GM11168 (cell line): ENCODE measurements around the gene VWA8.
"Not testable (repeated sequence)": the region's sequence is repeated elsewhere in the genome, so short reads cannot be mapped to it uniquely, and the experiment has no call there.

Experiments
- in situ Hi-C: fragments of 300-500 bp; cut with MboI; formaldehyde crosslinking; loops from one replicate; pipeline ENCODE4 v1.12.0; 2022; ENCODE audit warnings: low sequenced_read_pairs; ENCODE audit not compliant: unreplicated experiment

VWA8 gene

DNA sequence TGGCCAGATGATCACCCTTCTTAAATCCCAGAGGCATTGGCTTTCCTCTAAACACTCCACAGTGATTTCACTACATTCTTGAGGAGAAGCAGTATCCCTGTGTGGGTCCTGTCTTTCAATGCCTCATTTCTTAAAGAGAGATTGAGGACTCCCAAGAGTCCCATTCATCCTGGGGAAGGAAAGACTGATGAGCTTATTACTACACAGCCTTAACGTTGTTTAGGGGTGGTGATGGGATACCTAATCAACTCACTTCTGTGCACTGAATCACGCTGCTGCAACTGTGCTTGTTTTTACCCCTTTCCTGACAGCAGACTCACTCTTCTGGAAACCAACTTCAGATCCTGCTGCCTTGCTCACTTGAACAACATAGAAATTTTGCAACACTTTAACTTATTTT is 300.5 kb downstream of the VWA8 start:
- in situ Hi-C loops, result loop anchor here (10.0 kb wide), 1 partner anchor 574 kb away; no protein-coding TSS in a partner anchor

DNA sequence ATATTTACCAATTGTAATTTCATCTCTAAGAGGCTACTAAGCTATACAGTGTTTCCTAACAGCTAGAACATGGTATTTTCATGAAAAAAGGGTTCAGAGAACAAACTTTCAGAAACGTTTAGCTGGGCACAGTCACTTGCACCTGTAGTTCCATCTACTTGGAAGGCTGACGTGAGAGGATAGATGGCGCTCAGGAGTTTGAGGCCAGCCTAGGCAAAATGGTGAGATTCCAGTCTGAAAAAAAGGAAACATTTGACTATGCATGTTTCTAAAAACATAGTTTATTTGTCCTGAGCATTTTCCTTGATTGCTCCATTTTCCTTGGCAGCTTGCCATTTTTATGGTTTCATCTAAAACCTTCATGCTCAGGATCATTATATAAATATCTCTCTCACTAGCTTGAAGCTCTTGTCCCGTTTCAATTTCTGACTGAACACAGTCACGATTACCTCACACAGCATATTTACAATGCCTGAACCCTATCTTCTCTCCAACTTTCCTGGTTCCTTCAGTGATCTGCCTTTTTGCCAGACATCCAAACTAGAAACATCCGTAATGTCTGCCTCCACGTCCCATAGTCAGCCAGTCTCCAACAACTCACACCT is 302.8 kb downstream of the VWA8 start:
- in situ Hi-C loops, result no loop called here

DNA sequence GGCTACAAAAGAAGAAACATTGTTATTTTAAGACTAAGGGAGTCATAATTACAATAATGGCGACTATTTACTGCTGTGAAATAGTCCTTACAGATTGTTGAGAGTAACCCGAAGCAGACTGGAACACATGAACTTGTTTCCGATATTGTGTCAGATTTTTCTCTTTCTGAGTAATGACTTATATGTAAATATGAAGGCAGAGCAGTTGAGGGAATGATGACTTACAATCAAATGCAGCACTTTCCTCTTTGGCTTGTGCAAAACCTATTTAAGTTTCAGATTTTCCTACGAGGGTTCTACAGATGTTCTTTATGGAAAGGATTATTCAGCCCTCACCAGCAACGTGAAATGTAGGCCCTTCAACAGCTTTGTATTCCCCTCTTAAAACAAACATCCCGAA is 304.9 kb downstream of the VWA8 start:
- in situ Hi-C loops, result no loop called here

GRCh38 chr13:41654796-41655195 is 306.1 kb downstream of the VWA8 start:
- in situ Hi-C loops, result no loop called here

DNA sequence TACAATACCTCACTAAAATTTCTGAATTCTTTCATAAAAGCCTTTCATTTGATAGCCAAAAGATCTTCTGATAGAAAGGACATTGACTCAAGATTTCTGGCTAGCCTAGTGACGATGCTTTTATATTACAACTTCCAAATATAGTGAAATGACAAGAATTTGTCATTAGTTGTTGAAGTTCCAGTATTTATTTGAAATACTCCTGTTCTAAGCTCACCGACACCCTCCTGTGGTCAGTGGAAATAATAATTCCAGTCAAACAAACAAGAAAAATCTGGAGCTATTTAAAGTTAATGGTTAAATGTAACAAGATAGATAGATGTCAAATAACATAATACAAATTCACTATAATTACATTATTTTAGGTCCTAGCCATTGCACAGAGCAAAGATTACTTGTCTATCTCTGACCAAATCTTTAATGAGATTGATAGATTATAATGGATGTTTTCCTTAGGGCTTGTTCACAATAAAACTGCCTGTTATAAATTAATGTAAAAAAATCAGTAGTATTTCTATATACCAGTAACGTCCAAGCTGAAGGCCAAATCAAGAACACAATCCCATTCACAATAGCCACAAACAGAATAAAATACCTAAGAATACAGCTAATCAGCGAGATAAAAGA is 308.1 kb downstream of the VWA8 start:
- in situ Hi-C loops, result no loop called here

GRCh38 chr13:41651413-41652058 is 309.4 kb downstream of the VWA8 start:
- in situ Hi-C loops, result no loop called here

GRCh38 chr13:41650706-41651105 is 310.2 kb downstream of the VWA8 start:
- in situ Hi-C loops, result no loop called here

- in situ Hi-C loops, result no loop called here
Measured at GRCh38 chr13:41649659-41650058, 311.2 kb downstream of the VWA8 start.

DNA sequence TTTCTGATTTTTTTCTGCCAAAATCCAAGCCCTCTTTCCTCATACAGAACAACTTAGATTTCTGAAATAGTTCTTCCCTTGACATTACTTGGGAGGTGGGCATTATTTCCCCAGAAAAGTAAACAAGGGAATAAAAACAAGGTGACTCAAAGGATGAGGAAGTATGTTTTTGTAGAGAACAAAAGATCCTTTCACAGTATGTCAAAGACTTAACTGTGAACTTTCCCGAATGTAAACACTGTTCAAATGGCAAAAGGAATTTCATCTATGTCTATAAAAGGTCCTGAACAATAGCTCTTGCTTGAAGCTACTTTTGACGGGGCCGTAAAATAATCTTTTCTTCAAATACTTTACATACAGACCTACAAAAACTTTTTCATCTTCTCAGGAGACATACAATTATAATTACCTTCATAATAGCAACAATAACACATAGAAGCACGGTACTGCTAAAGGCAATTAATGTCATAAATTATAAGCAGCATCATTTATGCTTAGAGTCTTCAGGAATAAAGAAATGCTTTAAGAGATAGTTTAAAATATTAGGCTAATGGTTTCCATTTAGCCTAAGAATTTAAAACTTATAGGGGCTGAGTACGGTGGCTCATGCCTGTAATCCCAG is 312.5 kb downstream of the VWA8 start:
- in situ Hi-C loops, result no loop called here

DNA sequence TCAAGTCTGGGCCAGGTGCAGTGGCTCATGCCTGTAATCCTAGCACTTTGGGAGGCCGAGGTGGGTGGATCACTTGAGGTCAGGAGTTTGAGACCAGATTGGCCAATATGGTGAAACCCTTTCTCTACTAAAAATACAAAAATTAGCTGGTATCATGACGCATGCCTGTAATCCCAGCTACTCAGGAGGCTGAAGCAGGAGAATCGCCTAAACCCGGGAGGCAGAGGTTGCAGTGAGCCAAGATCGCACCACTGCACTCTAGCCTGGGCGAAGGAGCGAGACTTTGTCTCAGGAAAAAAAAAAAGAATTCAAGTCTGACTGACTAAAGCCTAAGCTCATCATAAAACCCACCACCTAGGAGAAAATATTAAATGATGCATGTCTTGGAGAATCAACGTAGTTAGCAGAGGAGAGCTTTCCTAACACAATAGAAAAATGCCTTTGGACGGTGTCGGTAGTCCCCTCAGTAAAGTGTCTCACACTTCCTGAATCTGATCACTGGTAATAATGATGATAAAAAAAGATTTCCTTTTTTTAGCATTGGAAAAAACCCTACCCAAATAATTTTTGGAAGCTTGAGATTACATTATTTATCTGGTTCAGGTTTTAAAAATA is 313.1 kb downstream of the VWA8 start:
- in situ Hi-C loops, result not testable (repeated sequence)

GRCh38 chr13:41645331-41645730 is 315.6 kb downstream of the VWA8 start:
- in situ Hi-C loops, result no loop called here

DNA sequence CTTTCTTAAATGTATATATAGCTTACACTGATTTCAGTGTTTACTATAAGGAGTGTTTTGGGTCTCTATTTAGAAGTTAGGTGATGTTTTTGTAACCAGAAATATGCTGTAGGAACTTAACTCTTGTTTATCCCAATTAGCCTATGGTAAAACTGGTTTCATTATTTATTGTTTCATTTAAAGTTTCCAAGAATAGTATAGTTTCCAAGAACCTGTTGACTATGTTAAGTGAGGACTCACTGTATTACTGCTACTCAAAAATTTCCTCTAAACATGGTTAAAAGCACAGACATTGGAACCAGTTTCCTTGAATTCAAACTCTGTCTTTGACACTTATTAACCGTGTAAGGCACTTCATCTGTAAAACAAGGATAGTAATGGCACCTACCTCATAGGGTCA is 316.2 kb downstream of the VWA8 start:
- in situ Hi-C loops, result no loop called here

DNA sequence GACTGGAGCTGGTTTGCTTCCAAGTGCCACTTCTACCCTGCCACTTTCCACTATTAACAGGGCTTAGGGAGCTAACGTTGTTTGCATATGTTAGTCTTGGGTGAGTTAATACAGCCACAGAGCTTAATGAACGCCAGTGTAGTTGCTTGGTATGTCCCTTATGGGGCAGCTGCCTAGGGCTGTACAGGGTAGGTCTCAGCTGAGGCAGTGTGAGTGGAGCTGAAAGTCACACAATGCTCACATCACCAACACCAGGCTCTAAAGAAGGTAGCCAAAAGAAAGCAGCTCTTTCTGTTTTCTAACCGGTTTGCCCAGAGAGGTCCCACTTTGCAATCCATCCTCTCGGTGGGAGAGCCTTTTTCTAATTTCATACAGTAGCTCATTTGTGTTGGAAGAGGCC is 317.4 kb downstream of the VWA8 start:
- in situ Hi-C loops, result no loop called here

DNA sequence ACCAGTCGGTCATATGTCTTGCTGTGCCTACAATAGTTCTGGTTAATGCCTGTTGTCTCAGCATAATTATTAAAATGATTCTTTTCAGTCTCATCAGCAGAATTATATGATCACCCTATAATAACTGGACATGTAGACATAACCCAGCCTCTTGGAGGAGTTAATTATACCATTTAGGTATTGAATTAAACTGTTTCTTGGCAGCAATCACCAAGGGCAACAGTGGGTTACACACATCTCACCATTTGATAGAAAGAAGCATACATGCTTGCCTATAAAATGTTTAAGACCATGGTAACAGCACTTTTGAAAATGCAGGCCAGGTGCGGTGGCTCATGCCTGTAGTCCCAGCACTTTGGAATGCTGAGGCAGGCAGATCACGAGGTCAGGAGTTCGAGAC is 318.9 kb downstream of the VWA8 start:
- in situ Hi-C loops, result no loop called here

DNA sequence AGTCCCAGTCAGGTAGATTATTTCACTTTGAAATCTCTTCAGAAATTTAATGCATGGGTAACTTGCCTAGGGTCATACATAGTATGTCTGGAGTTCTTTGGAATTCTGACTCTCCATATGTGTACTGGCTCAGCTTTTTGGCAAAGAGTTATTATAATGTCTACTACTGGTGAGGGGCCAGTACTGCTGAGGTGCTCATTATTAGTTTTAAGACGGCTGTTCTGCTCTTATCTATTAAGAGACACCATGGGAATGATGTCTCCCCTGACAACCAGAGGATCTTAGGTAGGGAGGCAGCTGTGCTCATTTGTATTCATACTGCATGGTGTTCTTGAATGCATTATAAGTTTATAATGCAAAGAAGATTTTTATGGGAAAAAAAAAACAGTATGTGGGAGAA is 319.5 kb downstream of the VWA8 start:
- in situ Hi-C loops, result no loop called here

- in situ Hi-C loops, result no loop called here
Measured at GRCh38 chr13:41639955-41640780, 320.7 kb downstream of the VWA8 start.

- in situ Hi-C loops, result no loop called here
Measured at GRCh38 chr13:41639237-41639904, 321.5 kb downstream of the VWA8 start.

- in situ Hi-C loops, result no loop called here
Measured at GRCh38 chr13:41637586-41637985, 323.3 kb downstream of the VWA8 start.

DNA sequence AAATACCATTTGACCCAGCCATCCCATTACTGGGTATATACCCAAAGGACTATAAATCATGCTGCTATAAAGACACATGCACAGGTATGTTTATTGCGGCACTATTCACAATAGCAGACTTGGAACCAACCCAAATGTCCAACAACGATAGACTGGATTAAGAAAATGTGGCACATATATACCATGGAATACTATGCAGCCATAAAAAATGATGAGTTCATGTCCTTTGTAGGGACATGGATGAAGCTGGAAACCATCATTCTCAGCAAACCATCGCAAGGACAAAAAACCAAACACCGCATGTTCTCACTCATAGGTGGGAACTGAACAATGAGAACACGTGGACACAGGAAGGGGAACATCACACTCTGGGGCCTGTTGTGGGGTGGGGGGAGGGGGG is 323.9 kb downstream of the VWA8 start:
- in situ Hi-C loops, result not testable (repeated sequence)

DNA sequence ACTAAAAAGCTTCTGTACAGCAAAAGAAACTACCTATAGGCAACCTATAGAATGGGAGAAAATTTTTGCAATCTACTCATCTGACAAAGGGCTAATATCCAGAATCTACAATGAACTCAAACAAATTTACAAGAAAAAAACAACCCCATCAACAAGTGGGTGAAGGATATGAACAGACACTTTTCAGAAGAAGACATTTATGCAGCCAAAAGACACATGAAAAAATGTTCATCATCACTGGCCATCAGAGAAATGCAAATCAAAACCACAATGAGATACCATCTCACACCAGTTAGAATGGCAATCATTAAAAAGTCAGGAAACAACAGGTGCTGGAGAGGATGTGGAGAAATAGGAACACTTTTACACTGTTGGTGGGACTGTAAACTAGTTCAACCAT is 324.3 kb downstream of the VWA8 start:
- in situ Hi-C loops, result not testable (repeated sequence)
